Testis (tissue), 2 donors: ENCODE results near the gene TMEM52.

Experiments
- POLR2A ChIP-seq: fragments of 450-650 bp; IDR thresholded peaks from one replicate; pipeline ENCODE4 v1.6.1; 2017; ENCODE audit warnings: antibody characterized with exemption, mild to moderate bottlenecking, moderate library complexity
- TF ChIP-seq, protein P1 (sequence below), 3 experiments: fragments of 450-650 bp in 2 of 3; fragments of 200-600 bp in 1 of 3; sonication (generic) in 1 of 3; IDR thresholded peaks; one replicate each; pipeline ENCODE4 v1.5.1; 2016 to 2019; ENCODE audit warnings: antibody characterized with exemption in 3 of 3, mild to moderate bottlenecking in 2 of 3, moderate library complexity in 1 of 3

DNA sequence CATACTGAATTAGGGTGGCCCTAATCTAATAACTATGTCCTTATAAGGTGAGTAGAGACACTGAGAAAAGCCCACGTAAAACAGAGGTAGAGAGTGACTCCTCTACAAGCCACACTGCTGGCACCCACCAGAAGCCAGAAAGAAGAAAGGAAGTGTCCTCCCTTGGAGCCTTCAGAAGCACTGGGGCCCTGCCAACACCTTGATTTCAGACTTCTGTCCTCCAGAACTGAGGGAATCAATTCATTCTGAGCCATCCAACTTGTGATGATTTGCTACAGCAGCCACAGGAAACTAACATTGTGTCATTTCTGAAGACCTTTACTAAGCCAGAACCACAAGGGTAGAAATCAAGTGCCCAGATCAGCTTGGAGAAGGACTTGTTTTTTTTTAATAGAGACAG is 43.1 kb downstream of the TMEM52 start:
- TF ChIP-seq, protein P1, sequence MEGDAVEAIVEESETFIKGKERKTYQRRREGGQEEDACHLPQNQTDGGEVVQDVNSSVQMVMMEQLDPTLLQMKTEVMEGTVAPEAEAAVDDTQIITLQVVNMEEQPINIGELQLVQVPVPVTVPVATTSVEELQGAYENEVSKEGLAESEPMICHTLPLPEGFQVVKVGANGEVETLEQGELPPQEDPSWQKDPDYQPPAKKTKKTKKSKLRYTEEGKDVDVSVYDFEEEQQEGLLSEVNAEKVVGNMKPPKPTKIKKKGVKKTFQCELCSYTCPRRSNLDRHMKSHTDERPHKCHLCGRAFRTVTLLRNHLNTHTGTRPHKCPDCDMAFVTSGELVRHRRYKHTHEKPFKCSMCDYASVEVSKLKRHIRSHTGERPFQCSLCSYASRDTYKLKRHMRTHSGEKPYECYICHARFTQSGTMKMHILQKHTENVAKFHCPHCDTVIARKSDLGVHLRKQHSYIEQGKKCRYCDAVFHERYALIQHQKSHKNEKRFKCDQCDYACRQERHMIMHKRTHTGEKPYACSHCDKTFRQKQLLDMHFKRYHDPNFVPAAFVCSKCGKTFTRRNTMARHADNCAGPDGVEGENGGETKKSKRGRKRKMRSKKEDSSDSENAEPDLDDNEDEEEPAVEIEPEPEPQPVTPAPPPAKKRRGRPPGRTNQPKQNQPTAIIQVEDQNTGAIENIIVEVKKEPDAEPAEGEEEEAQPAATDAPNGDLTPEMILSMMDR (IDR thresholded peaks at IDR 0.05), result no peak
- no peak for TF ChIP-seq POLR2A
